ENCODE data around the gene SPIRE2. TPM values are rescaled to one million over a fixed set of nuclear protein-coding genes. Genes with fewer than 3 reads are reported as not detected.
A peak's percentile ranks its signal among the peaks of the same experiment; 100 is the strongest.

SPIRE2 gene
- total and polyA plus RNA-seq, 2 of the 4 experiments (the other 2 are of a cell fraction), result 0.72 to 1.9 TPM

DNA sequence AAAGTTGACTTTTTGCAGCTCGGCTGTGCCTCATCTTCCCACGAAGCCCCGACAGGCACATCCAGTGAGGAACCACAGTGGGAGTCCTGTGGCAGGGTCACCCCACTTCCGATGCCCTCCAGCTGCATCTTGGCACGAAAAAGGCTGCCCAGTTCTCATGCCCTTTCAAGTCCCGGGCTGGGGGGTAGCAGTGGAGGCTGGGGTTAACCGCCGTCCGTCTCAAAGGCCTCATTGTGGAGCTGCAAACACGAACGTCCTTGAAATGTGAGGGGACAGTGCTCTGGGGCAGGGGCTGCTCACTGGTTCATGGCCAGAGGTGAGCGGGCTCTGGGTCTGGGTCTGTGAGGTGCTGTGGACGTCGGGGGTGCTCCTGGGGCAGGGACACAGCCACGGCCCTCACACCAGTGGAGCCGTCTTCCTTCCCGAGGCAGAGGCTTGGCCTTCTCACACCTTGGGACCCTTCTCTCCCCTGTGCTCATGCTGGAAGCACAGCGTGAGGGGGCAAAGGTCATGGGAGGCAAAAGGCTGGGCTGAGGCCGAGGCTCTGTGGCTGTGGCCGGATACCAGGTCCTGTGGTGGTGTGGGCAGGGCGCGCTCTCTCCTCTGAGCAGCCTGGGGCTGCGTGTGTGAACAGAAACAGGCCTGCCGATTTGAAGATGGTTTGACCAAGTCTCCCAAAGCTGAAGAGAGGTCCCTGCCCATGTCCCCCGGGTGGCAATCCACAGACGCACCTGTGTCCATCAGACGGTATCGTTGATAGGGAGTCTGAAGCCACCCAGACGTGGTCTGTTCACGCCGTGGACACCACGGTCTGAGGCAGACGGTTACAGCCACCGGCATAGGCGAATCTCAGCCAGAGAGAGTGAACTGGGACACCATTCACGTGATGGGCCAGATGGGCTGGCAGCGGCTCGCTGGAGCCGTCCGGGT is 87.3 kb downstream of the SPIRE2 start (continued):
- no peak for TF ChIP-seq MAFK (IDR thresholded peaks at IDR 0.05; ENCODE audit: low read depth, low read length)

DNA sequence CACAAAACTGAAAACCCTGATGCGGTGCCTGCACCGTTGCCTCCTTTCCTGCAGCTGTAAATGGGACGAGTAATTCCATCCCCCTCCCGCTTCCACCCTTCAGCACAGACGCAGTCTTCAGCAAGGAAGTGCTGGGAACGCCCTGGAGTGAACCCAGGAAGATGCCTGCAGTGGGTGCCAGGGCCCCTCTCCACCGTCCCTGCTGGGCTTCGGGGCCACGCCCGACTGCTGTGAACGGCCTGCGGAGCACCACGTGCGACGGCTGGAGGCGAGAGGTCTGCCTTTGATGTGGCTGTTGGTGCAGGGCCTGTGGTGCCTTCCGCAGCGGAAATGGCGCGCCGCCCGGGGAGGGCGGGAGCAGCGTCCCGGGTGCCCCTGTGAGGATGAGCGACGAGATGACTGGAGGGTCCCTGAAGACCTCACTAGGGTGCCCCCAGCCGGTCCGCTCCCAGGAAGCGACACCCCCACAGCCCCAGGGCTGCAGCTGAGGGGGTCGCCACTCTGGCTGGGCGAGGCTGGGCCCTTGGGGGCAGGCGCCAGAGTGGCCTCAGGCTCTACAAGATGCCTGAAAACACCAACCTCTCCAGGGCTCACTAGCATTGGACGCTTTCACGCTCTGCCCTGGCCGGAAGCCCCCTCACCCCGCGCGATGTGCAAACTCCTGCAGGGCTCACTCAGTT is 89.6 kb downstream of the SPIRE2 start:
- WGBS, 2 experiments (ENCODE audit: extremely low coverage in 2 of 2, insufficient read length in 1 of 2), result 0% methylated on average over 7 of the region's 39 CpGs; no CpG with 5 or more reads in 1 of the 2 experiments
- dilution Hi-C loops (cut with HindIII; ENCODE audit: low sequenced_read_pairs, unreplicated experiment), result no loop called here
- H2AK5ac ChIP-seq (ENCODE audit: low read depth, low read length), result peak overlapping the region; percentile 74; the same call in 1 of the 2 replicates

More for the DNA sequence above, 89.6 kb downstream of the SPIRE2 start:
- Histone ChIP-seq H3K9ac (ENCODE audit: low read depth, low read length) (peak overlapping the region; percentile 48), H3K9me3 (ENCODE audit: control insufficient read depth, insufficient read depth, low read length) (no peaks in the 10 kb centered on the region), H3K18ac (ENCODE audit: low read depth, low read length) (peak overlapping the region; percentile 87), H3K36me3 (ENCODE audit: control insufficient read depth, insufficient read depth, low read length) (peaks cover 4% of the 10 kb centered on the region; the same call in 1 of the 2 replicates), H3K79me1 (ENCODE audit: low read depth in 1 of 2, low read length in 2 of 2) (peaks cover 0 to 41% of the 10 kb centered on the region in 2 experiments; a peak in 3 of 4 replicates), H3K27ac (ENCODE audit: insufficient read depth, low read length) (peak overlapping the region; percentile 73), H2BK120ac (ENCODE audit: low read depth, low read length) (peak overlapping the region; percentile 92), H2BK20ac (ENCODE audit: low read depth, low read length) (peak overlapping the region; percentile 47; the same call in 1 of the 2 replicates), H2AK9ac (replicated peaks; ENCODE audit: low read depth, low read length, poor library complexity) (peak overlapping the region; percentile 98), H3K14ac (replicated peaks; ENCODE audit: low read depth, low read length) (peak overlapping the region; percentile 83), H3K4me3 (ENCODE audit: insufficient read depth, low read depth, low read length) (peak overlapping the region; percentile 40), H3K4ac (ENCODE audit: low read depth, low read length) (peak overlapping the region; percentile 98), H4K8ac (ENCODE audit: low read depth in 2 of 2, low read length in 2 of 2) (peak overlapping the region; percentile 39 to 90; a peak in 3 of 4 replicates), H3K9me1 (ENCODE audit: insufficient read depth, low read length) (peaks cover 25% of the 10 kb centered on the region), H3K4me2 (ENCODE audit: low read depth, low read length) (peak overlapping the region; percentile 81), H4K5ac (ENCODE audit: low read depth, low read length) (peak overlapping the region; percentile 95), H2BK15ac (ENCODE audit: low read depth, low read length) (no peak overlapping the region; the same call in 2 of the 3 replicates), H3K27me3 (ENCODE audit: control insufficient read depth, insufficient read depth, low read length) (no peaks in the 10 kb centered on the region), H3K4me1 (ENCODE audit: control insufficient read depth, insufficient read depth, low read length) (peaks cover 27% of the 10 kb centered on the region), H3K23ac (ENCODE audit: low read depth, low read length) (peak overlapping the region; percentile 78), H2BK5ac (ENCODE audit: low read depth, low read length, poor library complexity, severe bottlenecking) (peak overlapping the region; percentile 92), H2AFZ (replicated peaks; ENCODE audit: low read length, poor library complexity) (peak overlapping the region; percentile 98), H4K20me1 (ENCODE audit: insufficient read depth, low read length) (no peaks in the 10 kb centered on the region; the same call in 1 of the 2 replicates), H4K91ac (ENCODE audit: insufficient read depth, low read depth, low read length) (peak overlapping the region; percentile 94), H3K56ac (ENCODE audit: extremely low read depth, insufficient read depth, low read length) (peak overlapping the region; percentile 0; the same call in 1 of the 2 replicates)
- ChIA-PET POLR2A (ENCODE audit: unreplicated experiment) (interaction anchor here (0.5 kb wide), 1 partner anchor 9 kb away, joined by 3 read pairs; no protein-coding TSS in a partner anchor), CTCF (interaction anchor here (0.6 to 1.3 kb wide), 2 partner anchors 8 to 59 kb away, joined by 4 read pairs; no protein-coding TSS in a partner anchor)
- no peak for TF ChIP-seq MAFK (IDR thresholded peaks at IDR 0.05; ENCODE audit: low read depth, low read length)
- TF ChIP-seq, protein P1, sequence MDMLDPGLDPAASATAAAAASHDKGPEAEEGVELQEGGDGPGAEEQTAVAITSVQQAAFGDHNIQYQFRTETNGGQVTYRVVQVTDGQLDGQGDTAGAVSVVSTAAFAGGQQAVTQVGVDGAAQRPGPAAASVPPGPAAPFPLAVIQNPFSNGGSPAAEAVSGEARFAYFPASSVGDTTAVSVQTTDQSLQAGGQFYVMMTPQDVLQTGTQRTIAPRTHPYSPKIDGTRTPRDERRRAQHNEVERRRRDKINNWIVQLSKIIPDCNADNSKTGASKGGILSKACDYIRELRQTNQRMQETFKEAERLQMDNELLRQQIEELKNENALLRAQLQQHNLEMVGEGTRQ (IDR thresholded peaks at IDR 0.05; ENCODE audit: low read depth, low read length), result peak; percentile 67
- TF ChIP-seq BHLHE40 (IDR thresholded peaks at IDR 0.05; ENCODE audit: low read depth, low read length), result peak; percentile 97
- TF ChIP-seq MAZ (IDR thresholded peaks at IDR 0.05; ENCODE audit: borderline replicate concordance, low read depth, low read length), result 0 out of 2 replicates have a peak, but pooled peaks have one; percentile 19
- peak; percentile 76 for TF ChIP-seq MXI1 (IDR thresholded peaks at IDR 0.05; ENCODE audit: borderline replicate concordance, low read depth, low read length)
- no peak for TF ChIP-seq FOS (IDR thresholded peaks at IDR 0.05; ENCODE audit: low read depth, low read length)
- in situ Hi-C loops (cut with MboI; ENCODE audit: low sequenced_read_pairs), result no loop called here
- no TSS peak for BruUV-seq (replicated peaks)
- ATAC-seq (ENCODE audit: low read depth) (peak; percentile 19), DNase-seq (peak; percentile 73)
- intact Hi-C loops (cut with micrococcal nuclease), result no loop called here

Data from IMR-90 (cell line).